Vagina (tissue), 2 donors: Measurements from ENCODE around the gene TNRC6C. TPM values are rescaled to one million over a fixed set of nuclear protein-coding genes. Genes with fewer than 3 reads are reported as not detected.

Experiments
- DNase-seq, 2 donors: peaks; one replicate each; pipeline ENCODE4 v3.0.0-alpha.2; 2017; ENCODE audit errors: extremely low spot score in 2 of 2
- H3K27ac ChIP-seq: fragments of 200-600 bp; sonication (generic); one replicate; pipeline ENCODE4 v1.5.1; 2019
- H3K27me3 ChIP-seq: fragments of 200-600 bp; sonication (generic); one replicate; pipeline ENCODE4 v1.5.1; 2019
- H3K36me3 ChIP-seq, 2 donors: fragments of 200-600 bp; sonication (generic); one replicate each; pipeline ENCODE4 v1.5.1; 2017 to 2019
- H3K4me1 ChIP-seq: fragments of 200-600 bp; sonication (generic); one replicate; pipeline ENCODE4 v1.5.1; 2019
- H3K4me3 ChIP-seq, 2 donors: fragments of 200-600 bp; sonication (generic); 1 replicate in 1 of 2; 2 replicates in 1 of 2; pipeline ENCODE4 v1.5.1; 2016 to 2019
- H3K9me3 ChIP-seq: fragments of 200-600 bp; sonication (generic); one replicate; pipeline ENCODE4 v1.5.1; 2019
- POLR2A ChIP-seq, 2 donors: fragments of 450-650 bp; IDR thresholded peaks; one replicate each; pipeline ENCODE4 v1.6.1; 2017; ENCODE audit warnings: antibody characterized with exemption in 2 of 2, mild to moderate bottlenecking in 2 of 2, moderate library complexity in 2 of 2
- POLR2AphosphoS5 ChIP-seq, 2 donors: sonication (generic); formaldehyde crosslinking; IDR thresholded peaks; one replicate each; pipeline ENCODE4 v1.9.0; 2017; ENCODE audit warnings: antibody characterized with exemption in 2 of 2, mild to moderate bottlenecking in 2 of 2, low read depth in 1 of 2; ENCODE audit not compliant: insufficient read depth in 1 of 2
- intact Hi-C: fragments of 100-400 bp; cut with DNase I; formaldehyde crosslinking; loops from one replicate; pipeline ENCODE4 v1.15.1; 2023
- total RNA-seq: library from RNA; depleted of rRNA; stranded (reverse); fragments of >200 nt; gene quantifications from one replicate; pipeline ENCODE4 v1.2.3, GENCODE V29; 2016
- TF ChIP-seq, protein P1 (sequence below), 3 experiments: fragments of 450-650 bp in 2 of 3; fragments of 200-600 bp in 1 of 3; sonication (generic) in 1 of 3; IDR thresholded peaks; one replicate each; pipeline ENCODE4 v1.5.1; 2017 to 2019; ENCODE audit warnings: antibody characterized with exemption in 3 of 3, mild to moderate bottlenecking in 2 of 3, moderate library complexity in 2 of 3

The TNRC6C gene
- total RNA-seq, 1 donor from 2014 or later, result 14.7 TPM

DNA sequence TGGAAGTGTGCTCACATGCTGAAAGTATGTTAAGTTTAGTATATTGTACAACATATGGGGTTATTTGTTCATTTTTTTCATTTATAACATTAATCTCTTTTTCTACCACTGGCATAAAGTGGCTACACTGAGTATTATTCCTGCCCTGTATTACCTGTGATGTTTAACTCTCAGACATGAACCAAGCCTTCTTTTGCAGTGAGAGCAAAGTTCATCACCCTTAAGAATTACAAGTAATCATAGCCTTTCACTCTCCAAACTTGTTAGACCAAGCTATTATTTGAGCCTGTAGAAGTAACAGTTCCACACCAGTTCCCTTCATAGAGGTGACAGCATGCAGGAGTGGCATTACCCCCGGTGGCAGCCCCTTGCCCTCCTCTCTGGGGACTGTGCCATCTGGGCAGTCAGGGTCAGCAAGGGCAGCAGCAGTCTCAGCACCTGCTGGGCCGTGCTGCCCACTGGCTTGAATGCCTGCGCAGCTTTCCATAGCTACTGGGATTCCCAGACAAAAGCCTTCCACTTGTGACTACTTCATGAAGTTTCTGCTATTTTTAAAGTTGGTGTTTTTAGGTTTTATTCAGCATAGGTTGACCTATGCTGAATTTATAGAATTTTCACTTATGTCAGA lies 98.7 kb downstream of the TNRC6C start:
- Histone ChIP-seq H3K4me1 (peaks cover 16% of the 10 kb centered on the region), H3K9me3 (no peaks in the 10 kb centered on the region), H3K27ac (no peak overlapping the region), H3K27me3 (no peaks in the 10 kb centered on the region), H3K4me3 (no peak overlapping the region), H3K36me3 (peaks cover 0 to 17% of the 10 kb centered on the region in 2 donors)
- intact Hi-C loops, result no loop called here
- no peak for TF ChIP-seq POLR2A (IDR thresholded peaks at IDR 0.05)
- TF ChIP-seq POLR2AphosphoS5 (IDR thresholded peaks at IDR 0.05; ENCODE audit: insufficient read depth in 1 of 2, low read depth in 1 of 2), result no peak
- TF ChIP-seq, protein P1, sequence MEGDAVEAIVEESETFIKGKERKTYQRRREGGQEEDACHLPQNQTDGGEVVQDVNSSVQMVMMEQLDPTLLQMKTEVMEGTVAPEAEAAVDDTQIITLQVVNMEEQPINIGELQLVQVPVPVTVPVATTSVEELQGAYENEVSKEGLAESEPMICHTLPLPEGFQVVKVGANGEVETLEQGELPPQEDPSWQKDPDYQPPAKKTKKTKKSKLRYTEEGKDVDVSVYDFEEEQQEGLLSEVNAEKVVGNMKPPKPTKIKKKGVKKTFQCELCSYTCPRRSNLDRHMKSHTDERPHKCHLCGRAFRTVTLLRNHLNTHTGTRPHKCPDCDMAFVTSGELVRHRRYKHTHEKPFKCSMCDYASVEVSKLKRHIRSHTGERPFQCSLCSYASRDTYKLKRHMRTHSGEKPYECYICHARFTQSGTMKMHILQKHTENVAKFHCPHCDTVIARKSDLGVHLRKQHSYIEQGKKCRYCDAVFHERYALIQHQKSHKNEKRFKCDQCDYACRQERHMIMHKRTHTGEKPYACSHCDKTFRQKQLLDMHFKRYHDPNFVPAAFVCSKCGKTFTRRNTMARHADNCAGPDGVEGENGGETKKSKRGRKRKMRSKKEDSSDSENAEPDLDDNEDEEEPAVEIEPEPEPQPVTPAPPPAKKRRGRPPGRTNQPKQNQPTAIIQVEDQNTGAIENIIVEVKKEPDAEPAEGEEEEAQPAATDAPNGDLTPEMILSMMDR (IDR thresholded peaks at IDR 0.05), result no peak
- no peak for DNase-seq

DNA sequence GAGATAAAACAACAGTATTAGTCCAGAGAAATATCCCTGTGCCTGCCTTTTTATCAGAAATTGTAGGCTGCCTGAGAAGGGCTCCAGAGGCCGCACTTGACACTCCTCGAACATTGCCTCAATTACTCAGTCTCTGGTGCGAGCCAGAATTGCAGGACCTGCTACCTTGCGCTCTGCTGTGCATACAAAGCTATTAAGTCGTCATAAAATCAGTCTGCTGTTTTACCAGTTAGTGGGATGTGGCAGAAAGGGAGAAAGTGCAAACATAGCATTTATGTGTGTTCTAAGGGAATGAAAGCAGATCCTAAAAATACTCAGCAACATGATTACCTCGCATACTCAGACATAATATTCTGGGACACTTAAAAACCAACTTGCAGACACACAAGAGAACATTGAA lies 99.5 kb downstream of the TNRC6C start:
- intact Hi-C loops, result no loop called here
- TF ChIP-seq POLR2AphosphoS5 (IDR thresholded peaks at IDR 0.05; ENCODE audit: insufficient read depth in 1 of 2, low read depth in 1 of 2) (no peak), POLR2A (IDR thresholded peaks at IDR 0.05) (no peak)
- TF ChIP-seq, protein P1 (IDR thresholded peaks at IDR 0.05), result no peak
- Histone ChIP-seq H3K36me3 (peaks cover 0 to 17% of the 10 kb centered on the region in 2 donors), H3K27me3 (no peaks in the 10 kb centered on the region), H3K27ac (no peak overlapping the region), H3K4me1 (peaks cover 16% of the 10 kb centered on the region), H3K4me3 (no peak overlapping the region), H3K9me3 (no peaks in the 10 kb centered on the region)
- no peak for DNase-seq

DNA sequence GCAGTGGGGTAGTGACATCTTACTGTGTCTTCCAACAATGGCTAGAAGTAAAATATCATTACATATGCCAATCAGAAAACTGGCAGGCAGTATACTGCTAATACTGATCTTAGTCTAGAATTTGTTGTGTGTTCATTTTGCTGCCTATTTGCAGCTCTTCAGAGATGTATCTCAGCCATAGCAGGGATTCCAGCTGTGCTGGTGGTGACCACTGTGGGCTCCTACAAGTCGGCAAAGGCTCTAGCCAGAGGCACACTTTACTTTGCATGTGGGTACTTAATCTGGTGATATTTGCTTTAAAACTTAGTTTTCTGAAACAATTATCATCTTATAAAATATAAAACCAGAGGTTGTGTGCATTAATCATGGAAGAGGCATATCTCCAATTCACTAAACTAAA lies 100.1 kb downstream of the TNRC6C start:
- TF ChIP-seq POLR2A (IDR thresholded peaks at IDR 0.05) (no peak), POLR2AphosphoS5 (IDR thresholded peaks at IDR 0.05; ENCODE audit: insufficient read depth in 1 of 2, low read depth in 1 of 2) (no peak)
- TF ChIP-seq, protein P1 (IDR thresholded peaks at IDR 0.05), result no peak
- intact Hi-C loops, result no loop called here
- Histone ChIP-seq H3K36me3 (peaks cover 0 to 17% of the 10 kb centered on the region in 2 donors), H3K9me3 (no peaks in the 10 kb centered on the region), H3K27ac (no peak overlapping the region), H3K27me3 (no peaks in the 10 kb centered on the region), H3K4me1 (peaks cover 16% of the 10 kb centered on the region), H3K4me3 (no peak overlapping the region)
- DNase-seq, result no peak

DNA sequence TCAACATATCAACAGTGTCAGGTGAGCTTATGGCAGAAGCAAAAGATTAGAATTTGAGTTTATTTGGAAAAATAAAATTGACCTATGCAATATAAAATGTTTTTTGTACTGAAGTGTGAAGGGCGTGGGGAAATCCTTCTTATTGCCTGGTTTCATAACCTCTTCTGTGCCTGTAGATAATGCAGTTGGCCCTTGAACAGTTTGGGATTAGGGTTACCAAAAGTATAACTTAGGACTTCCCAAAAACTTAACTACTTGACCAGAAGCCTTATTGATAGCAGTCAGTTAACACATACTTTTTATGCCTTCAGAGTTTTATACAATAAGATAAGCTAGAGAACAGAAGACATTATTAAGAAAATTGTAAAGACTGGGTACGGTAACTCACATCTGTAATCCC lies 104.1 kb downstream of the TNRC6C start:
- intact Hi-C loops, result no loop called here
- Histone ChIP-seq H3K36me3 (peaks cover 0 to 12% of the 10 kb centered on the region in 2 donors), H3K4me3 (no peak overlapping the region), H3K9me3 (no peaks in the 10 kb centered on the region), H3K4me1 (peaks cover 10% of the 10 kb centered on the region), H3K27ac (no peak overlapping the region), H3K27me3 (no peaks in the 10 kb centered on the region)
- TF ChIP-seq POLR2AphosphoS5 (IDR thresholded peaks at IDR 0.05; ENCODE audit: insufficient read depth in 1 of 2, low read depth in 1 of 2), result no peak
- no peak for TF ChIP-seq POLR2A (IDR thresholded peaks at IDR 0.05)
- TF ChIP-seq, protein P1 (IDR thresholded peaks at IDR 0.05), result no peak
- DNase-seq, result no peak

DNA sequence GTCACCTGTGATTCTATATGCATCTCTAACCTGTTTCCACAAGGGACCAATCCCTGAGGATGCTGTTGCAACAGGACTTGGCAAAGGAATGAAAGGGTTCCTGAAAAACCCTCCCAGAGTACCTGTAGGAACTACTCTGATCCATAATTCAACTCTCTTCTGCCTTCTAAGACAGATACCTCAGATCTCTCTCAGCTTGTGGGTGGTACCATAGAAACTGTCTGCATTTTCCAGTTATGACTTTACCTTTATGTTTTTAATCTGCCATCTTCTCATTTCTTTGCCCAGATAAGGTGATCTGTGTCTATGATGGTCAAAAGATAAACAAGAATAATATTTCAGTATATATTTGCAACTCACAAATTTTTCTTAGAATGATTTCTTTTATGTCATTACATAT lies 105.0 kb downstream of the TNRC6C start:
- intact Hi-C loops, result no loop called here

More for the DNA sequence above, 105.0 kb downstream of the TNRC6C start:
- peaks cover 3% of the 10 kb centered on the region for H3K4me1 ChIP-seq
- H3K4me3 ChIP-seq, result no peak overlapping the region
- H3K9me3 ChIP-seq, result no peaks in the 10 kb centered on the region
- no peaks in the 10 kb centered on the region for H3K27me3 ChIP-seq
- no peak for DNase-seq
- TF ChIP-seq POLR2A (IDR thresholded peaks at IDR 0.05), result no peak
- no peak for TF ChIP-seq POLR2AphosphoS5 (IDR thresholded peaks at IDR 0.05; ENCODE audit: insufficient read depth in 1 of 2, low read depth in 1 of 2)
- TF ChIP-seq, protein P1 (IDR thresholded peaks at IDR 0.05), result no peak
- no peak overlapping the region for H3K27ac ChIP-seq
- peaks cover 0 to 21% of the 10 kb centered on the region in 2 donors for H3K36me3 ChIP-seq
